HepG2 (cell line): ENCODE results near the gene LAMP2. TPM values are rescaled to one million over a fixed set of nuclear protein-coding genes. Genes with fewer than 3 reads are reported as not detected.

Source experiments
- ARNT ChIP-seq: fragments of 450-650 bp; IDR thresholded peaks from 2 replicates; pipeline ENCODE4 v1.6.1; 2017
- ATRX ChIP-seq: sonication (generic); formaldehyde crosslinking; IDR thresholded peaks from 2 replicates; pipeline ENCODE4 v1.4.0; 2020; ENCODE audit warnings: missing genetic modification reagents, borderline replicate concordance
- EP300 ChIP-seq, 3 experiments: sonication (generic) in 1 of 3; formaldehyde crosslinking in 1 of 3; IDR thresholded peaks; 2 replicates each; pipeline versions ENCODE4 v1.5.1 to v1.6.1; 2011 to 2020; ENCODE audit warnings: low read depth in 2 of 3, low read length in 2 of 3, borderline replicate concordance in 1 of 3, improper control_type of control experiment in 1 of 3, mild to moderate bottlenecking in 1 of 3, missing genetic modification reagents in 1 of 3, moderate library complexity in 1 of 3
- ERF ChIP-seq: IDR thresholded peaks from 2 replicates; pipeline ENCODE4 v1.6.1; 2018; ENCODE audit warnings: missing biosample characterization, missing genetic modification reagents
- GATAD1 ChIP-seq: IDR thresholded peaks from 2 replicates; pipeline ENCODE4 v1.6.1; 2016; ENCODE audit warnings: missing genetic modification reagents, missing compliant biosample characterization
- HMG20B ChIP-seq: conservative IDR thresholded peaks from 2 replicates; pipeline ENCODE4 v1.6.1; 2016; ENCODE audit warnings: missing genetic modification reagents, missing compliant biosample characterization
- IRF2 ChIP-seq: IDR thresholded peaks from 2 replicates; pipeline ENCODE4 v1.6.1; 2018; ENCODE audit warnings: missing genetic modification reagents, missing compliant biosample characterization
- TCF7 ChIP-seq: sonication (generic); IDR thresholded peaks from 2 replicates; pipeline ENCODE4 v1.6.1; 2016; ENCODE audit warnings: antibody characterized with exemption, low read depth
- TIGD3 ChIP-seq: sonication (generic); formaldehyde crosslinking; IDR thresholded peaks from 2 replicates; pipeline ENCODE4 v1.5.1; 2020; ENCODE audit warnings: mild to moderate bottlenecking, missing genetic modification reagents, borderline replicate concordance
- XRCC5 ChIP-seq: fragments of 200-400 bp; formaldehyde crosslinking; optimal IDR thresholded peaks from 2 replicates; pipeline ENCODE3; 2017; ENCODE audit warnings: mild to moderate bottlenecking, low read length
- ZBTB42 ChIP-seq: sonication (generic); formaldehyde crosslinking; IDR thresholded peaks from 2 replicates; pipeline ENCODE4 v1.5.0; 2020; ENCODE audit warnings: mild to moderate bottlenecking, missing genetic modification reagents
- ZKSCAN8 ChIP-seq: IDR thresholded peaks from 2 replicates; pipeline ENCODE4 v1.6.1; 2016; ENCODE audit warnings: borderline replicate concordance, missing genetic modification reagents, missing compliant biosample characterization
- ZNF362 ChIP-seq: sonication (generic); formaldehyde crosslinking; IDR thresholded peaks from 2 replicates; pipeline ENCODE4 v1.4.0; 2020; ENCODE audit warnings: missing genetic modification reagents, mild to moderate bottlenecking, borderline replicate concordance
- ZNF639 ChIP-seq: conservative IDR thresholded peaks from 2 replicates; pipeline ENCODE4 v1.6.1; 2018; ENCODE audit warnings: missing genetic modification reagents
- ZNF800 ChIP-seq: sonication (generic); formaldehyde crosslinking; IDR thresholded peaks from 2 replicates; pipeline ENCODE4 v1.4.0; 2020; ENCODE audit warnings: missing genetic modification reagents
- polyA plus RNA-seq, 8 experiments: library from polyadenylated mRNA; depleted of rRNA in 3 of 8; stranded (reverse) in 7 of 8; unstranded in 1 of 8; fragments of >200 nt; fragmentation: Illumina TruSeq in 4 of 8; extraction: Trizol in 4 of 8; gene quantifications; 2 replicates each; pipeline versions ENCODE4 v1.2.1 to v1.2.3, GENCODE V29; 2011 to 2016; ENCODE audit warnings: low read depth in 4 of 8, missing spikeins in 1 of 8, mixed read lengths in 1 of 8; ENCODE audit not compliant: insufficient read depth in 1 of 8
- total RNA-seq, 5 experiments: library from RNA; depleted of rRNA; stranded (reverse); fragments of >200 nt; fragmentation: Illumina TruSeq; extraction: Trizol; gene quantifications; 2 replicates each; pipeline ENCODE4 v1.2.3, GENCODE V29; 2016; ENCODE audit warnings: low read depth in 1 of 5
- TF ChIP-seq, protein P1 (sequence below): sonication (generic); formaldehyde crosslinking; IDR thresholded peaks from 2 replicates; pipeline ENCODE4 v1.4.0; 2020; ENCODE audit warnings: missing genetic modification reagents
- TF ChIP-seq, protein P2 (sequence below): sonication (generic); formaldehyde crosslinking; IDR thresholded peaks from 2 replicates; pipeline ENCODE4 v1.4.0; 2020; ENCODE audit warnings: mild to moderate bottlenecking, low read depth, missing genetic modification reagents

LAMP2 gene
- total and polyA plus RNA-seq, 2 of the 13 experiments (the other 11 are each of a cell fraction or from before 2014, with no cell fraction given) = 127 to 170 TPM

DNA sequence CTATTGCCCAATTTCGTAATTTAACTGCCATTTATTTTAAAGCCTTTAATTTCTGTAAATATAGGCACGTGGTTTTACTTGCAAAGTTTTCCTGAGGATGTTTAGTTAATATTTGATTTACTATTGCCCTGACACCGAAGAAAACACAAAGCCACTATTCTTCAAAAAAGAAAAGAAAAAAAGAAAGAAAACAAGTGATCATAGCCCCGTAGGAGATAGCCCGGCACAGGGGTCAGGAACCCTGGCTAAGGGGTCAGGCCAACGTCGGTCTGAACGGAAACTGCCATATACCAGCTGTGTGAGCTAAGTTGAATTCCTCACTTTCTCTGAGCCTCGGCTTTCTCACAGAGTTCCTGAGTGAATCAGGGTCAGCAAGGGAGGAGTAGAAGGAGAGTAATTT lies 17.7 kb upstream of the LAMP2 start (continued):
- TF ChIP-seq XRCC5 (no peak), TCF7 (peak; percentile 72), ZNF362 (CRISPR knock-in tag) (peak; percentile 70; the same call in 1 of the 2 replicates), ZNF800 (CRISPR knock-in tag) (no peak), HMG20B (CRISPR knock-in tag) (no peak), TIGD3 (CRISPR knock-in tag) (no peak), ERF (CRISPR knock-in tag) (no peak), EP300 (IDR thresholded peaks at IDR 0.05; ENCODE audit: low read depth in 2 of 2, low read length in 2 of 2) (peak in 1 of 2 experiments; percentile 79; a peak in 2 of 4 replicates), EP300 (CRISPR knock-in tag; IDR thresholded peaks at IDR 0.05; ENCODE audit: borderline replicate concordance) (no peak; the same call in 1 of the 2 replicates), IRF2 (CRISPR knock-in tag) (no peak), ZKSCAN8 (CRISPR knock-in tag) (no peak), GATAD1 (CRISPR knock-in tag) (no peak), ATRX (CRISPR knock-in tag) (no peak), ZNF639 (no peak), ARNT (no peak), ZBTB42 (CRISPR knock-in tag) (no peak)
- TF ChIP-seq, protein P1, sequence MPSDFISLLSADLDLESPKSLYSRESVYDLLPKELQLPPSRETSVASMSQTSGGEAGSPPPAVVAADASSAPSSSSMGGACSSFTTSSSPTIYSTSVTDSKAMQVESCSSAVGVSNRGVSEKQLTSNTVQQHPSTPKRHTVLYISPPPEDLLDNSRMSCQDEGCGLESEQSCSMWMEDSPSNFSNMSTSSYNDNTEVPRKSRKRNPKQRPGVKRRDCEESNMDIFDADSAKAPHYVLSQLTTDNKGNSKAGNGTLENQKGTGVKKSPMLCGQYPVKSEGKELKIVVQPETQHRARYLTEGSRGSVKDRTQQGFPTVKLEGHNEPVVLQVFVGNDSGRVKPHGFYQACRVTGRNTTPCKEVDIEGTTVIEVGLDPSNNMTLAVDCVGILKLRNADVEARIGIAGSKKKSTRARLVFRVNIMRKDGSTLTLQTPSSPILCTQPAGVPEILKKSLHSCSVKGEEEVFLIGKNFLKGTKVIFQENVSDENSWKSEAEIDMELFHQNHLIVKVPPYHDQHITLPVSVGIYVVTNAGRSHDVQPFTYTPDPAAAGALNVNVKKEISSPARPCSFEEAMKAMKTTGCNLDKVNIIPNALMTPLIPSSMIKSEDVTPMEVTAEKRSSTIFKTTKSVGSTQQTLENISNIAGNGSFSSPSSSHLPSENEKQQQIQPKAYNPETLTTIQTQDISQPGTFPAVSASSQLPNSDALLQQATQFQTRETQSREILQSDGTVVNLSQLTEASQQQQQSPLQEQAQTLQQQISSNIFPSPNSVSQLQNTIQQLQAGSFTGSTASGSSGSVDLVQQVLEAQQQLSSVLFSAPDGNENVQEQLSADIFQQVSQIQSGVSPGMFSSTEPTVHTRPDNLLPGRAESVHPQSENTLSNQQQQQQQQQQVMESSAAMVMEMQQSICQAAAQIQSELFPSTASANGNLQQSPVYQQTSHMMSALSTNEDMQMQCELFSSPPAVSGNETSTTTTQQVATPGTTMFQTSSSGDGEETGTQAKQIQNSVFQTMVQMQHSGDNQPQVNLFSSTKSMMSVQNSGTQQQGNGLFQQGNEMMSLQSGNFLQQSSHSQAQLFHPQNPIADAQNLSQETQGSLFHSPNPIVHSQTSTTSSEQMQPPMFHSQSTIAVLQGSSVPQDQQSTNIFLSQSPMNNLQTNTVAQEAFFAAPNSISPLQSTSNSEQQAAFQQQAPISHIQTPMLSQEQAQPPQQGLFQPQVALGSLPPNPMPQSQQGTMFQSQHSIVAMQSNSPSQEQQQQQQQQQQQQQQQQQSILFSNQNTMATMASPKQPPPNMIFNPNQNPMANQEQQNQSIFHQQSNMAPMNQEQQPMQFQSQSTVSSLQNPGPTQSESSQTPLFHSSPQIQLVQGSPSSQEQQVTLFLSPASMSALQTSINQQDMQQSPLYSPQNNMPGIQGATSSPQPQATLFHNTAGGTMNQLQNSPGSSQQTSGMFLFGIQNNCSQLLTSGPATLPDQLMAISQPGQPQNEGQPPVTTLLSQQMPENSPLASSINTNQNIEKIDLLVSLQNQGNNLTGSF = no peak
- TF ChIP-seq, protein P2, sequence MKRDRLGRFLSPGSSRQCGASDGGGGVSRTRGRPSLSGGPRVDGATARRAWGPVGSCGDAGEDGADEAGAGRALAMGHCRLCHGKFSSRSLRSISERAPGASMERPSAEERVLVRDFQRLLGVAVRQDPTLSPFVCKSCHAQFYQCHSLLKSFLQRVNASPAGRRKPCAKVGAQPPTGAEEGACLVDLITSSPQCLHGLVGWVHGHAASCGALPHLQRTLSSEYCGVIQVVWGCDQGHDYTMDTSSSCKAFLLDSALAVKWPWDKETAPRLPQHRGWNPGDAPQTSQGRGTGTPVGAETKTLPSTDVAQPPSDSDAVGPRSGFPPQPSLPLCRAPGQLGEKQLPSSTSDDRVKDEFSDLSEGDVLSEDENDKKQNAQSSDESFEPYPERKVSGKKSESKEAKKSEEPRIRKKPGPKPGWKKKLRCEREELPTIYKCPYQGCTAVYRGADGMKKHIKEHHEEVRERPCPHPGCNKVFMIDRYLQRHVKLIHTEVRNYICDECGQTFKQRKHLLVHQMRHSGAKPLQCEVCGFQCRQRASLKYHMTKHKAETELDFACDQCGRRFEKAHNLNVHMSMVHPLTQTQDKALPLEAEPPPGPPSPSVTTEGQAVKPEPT = no peak
